Measurements from ENCODE around the gene ELMO1.

DNA sequence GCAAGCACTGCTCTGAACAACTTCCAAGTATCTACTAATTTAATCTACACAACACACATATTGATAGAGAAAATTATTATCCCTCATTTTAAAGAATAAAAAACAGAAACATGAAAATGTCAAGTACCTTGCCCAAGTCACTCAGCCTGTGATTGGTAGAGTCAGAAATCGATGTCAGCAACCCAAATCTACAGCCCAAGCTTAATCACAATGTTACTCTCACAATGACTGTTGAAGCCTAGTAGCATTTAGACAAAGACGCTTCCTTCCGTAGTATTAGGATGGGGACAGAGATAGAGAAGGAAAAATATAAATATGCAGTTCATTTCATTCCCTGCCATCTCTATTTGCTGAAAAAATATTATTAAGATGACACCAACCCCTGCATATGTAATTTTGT is 242.5 kb downstream of the ELMO1 start:
- TF ChIP-seq PBX3 (IDR thresholded peaks at IDR 0.05), result no peak
- no peak for TF ChIP-seq CBX8 (IDR thresholded peaks at IDR 0.05)
- TF ChIP-seq, protein P1, sequence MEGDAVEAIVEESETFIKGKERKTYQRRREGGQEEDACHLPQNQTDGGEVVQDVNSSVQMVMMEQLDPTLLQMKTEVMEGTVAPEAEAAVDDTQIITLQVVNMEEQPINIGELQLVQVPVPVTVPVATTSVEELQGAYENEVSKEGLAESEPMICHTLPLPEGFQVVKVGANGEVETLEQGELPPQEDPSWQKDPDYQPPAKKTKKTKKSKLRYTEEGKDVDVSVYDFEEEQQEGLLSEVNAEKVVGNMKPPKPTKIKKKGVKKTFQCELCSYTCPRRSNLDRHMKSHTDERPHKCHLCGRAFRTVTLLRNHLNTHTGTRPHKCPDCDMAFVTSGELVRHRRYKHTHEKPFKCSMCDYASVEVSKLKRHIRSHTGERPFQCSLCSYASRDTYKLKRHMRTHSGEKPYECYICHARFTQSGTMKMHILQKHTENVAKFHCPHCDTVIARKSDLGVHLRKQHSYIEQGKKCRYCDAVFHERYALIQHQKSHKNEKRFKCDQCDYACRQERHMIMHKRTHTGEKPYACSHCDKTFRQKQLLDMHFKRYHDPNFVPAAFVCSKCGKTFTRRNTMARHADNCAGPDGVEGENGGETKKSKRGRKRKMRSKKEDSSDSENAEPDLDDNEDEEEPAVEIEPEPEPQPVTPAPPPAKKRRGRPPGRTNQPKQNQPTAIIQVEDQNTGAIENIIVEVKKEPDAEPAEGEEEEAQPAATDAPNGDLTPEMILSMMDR (IDR thresholded peaks at IDR 0.05), result no peak
- TF ChIP-seq NFE2L2 (conservative IDR thresholded peaks at IDR 0.05; ENCODE audit: low read length), result no peak
- TF ChIP-seq, protein P2, sequence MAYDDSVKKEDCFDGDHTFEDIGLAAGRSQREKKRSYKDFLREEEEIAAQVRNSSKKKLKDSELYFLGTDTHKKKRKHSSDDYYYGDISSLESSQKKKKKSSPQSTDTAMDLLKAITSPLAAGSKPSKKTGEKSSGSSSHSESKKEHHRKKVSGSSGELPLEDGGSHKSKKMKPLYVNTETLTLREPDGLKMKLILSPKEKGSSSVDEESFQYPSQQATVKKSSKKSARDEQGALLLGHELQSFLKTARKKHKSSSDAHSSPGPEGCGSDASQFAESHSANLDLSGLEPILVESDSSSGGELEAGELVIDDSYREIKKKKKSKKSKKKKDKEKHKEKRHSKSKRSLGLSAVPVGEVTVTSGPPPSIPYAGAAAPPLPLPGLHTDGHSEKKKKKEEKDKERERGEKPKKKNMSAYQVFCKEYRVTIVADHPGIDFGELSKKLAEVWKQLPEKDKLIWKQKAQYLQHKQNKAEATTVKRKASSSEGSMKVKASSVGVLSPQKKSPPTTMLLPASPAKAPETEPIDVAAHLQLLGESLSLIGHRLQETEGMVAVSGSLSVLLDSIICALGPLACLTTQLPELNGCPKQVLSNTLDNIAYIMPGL (CRISPR knock-in tag; IDR thresholded peaks at IDR 0.05; ENCODE audit: borderline replicate concordance), result no peak
- TF ChIP-seq POLR2AphosphoS2 (conservative IDR thresholded peaks at IDR 0.05; ENCODE audit: low read length), result no peak

Data from A549 (cell line).